GM12891 (cell line): ENCODE data around the gene OLIG2.

Experiments
- DNase-seq: peaks from one replicate; pipeline ENCODE4 v3.0.0; 2011; ENCODE audit warnings: low spot score; ENCODE audit not compliant: insufficient read length
- FAIRE-seq: peaks from 2 replicates; lab custom pipeline; 2011; peaks lifted over from hg19 to GRCh38; lab: Jason Lieb, UNC
- PAX5 ChIP-seq: IDR thresholded peaks from 2 replicates; pipeline ENCODE4 v1.6.1; 2011; ENCODE audit warnings: low read length, moderate library complexity, mild to moderate bottlenecking; ENCODE audit not compliant: insufficient read depth, severe bottlenecking
- POLR2A ChIP-seq: IDR thresholded peaks from 2 replicates; pipeline ENCODE4 v1.6.1; 2011; ENCODE audit warnings: low read depth, low read length, control low read depth
- POLR2AphosphoS5 ChIP-seq: IDR thresholded peaks from 2 replicates; pipeline ENCODE4 v1.6.1; 2011; ENCODE audit warnings: low read depth, low read length, control low read depth
- POU2F2 ChIP-seq: IDR thresholded peaks from 2 replicates; pipeline ENCODE4 v1.6.1; 2011; ENCODE audit warnings: low read depth, mild to moderate bottlenecking, control low read depth, low read length, moderate library complexity
- SPI1 ChIP-seq: IDR thresholded peaks from 2 replicates; pipeline ENCODE4 v1.6.1; 2011; ENCODE audit warnings: low read depth, low read length, control low read depth
- TAF1 ChIP-seq: IDR thresholded peaks from 2 replicates; pipeline ENCODE4 v1.6.1; 2011; ENCODE audit warnings: low read depth, low read length, control low read depth

The OLIG2 gene

DNA sequence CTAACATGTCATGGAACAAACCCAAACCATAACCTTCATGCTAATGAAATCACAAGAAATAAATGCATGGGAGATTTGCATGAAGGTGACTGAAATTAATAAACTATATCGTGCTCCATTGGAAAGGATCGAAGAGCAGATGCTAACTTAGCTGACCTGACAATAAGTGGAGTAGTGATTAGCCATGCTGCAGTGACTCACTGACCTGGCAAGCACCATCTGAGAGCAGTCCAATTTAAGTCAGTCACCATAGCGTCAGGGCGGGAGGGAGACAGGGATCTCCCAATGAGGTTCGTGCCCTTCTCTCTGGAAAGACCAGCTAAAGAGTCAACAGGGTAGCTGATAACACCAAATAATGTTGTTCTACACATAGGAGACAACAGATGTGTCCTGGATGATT, 21.5 kb downstream of the OLIG2 start:
- DNase-seq (no peak), FAIRE-seq (no peak)
- TF ChIP-seq PAX5: no peak
- no peak for TF ChIP-seq POLR2AphosphoS5
- no peak for TF ChIP-seq TAF1
- no peak for TF ChIP-seq SPI1
- no peak for TF ChIP-seq POLR2A
- no peak for TF ChIP-seq POU2F2

- no peak for FAIRE-seq
- DNase-seq: no peak
- no peak for TF ChIP-seq POLR2AphosphoS5
- no peak for TF ChIP-seq TAF1
- no peak for TF ChIP-seq PAX5
- no peak for TF ChIP-seq POLR2A
- TF ChIP-seq SPI1: no peak
- no peak for TF ChIP-seq POU2F2
Measured at GRCh38 chr21:33051925-33052324, 26.2 kb downstream of the OLIG2 start.

DNA sequence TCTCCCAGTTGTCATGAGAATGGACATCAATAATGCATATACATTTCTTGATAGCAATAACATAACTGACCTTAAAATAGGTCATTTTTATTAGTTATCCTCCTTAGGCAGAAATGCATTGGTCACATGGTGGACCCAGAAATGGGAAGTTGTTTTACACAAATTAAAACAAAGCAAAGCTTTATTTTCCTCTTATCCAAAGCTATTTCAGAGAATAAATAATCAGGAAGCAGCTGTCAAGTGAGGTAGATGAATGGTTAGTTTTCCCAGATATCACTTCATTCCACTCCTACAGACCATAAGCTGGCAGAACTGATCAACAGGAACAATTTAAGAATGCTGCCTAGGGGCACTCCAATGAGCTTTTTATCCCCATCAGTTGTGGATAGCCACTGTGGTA, 28.2 kb downstream of the OLIG2 start:
- DNase-seq (no peak), FAIRE-seq (no peak)
- TF ChIP-seq POLR2AphosphoS5 (no peak), PAX5 (no peak), TAF1 (no peak), SPI1 (no peak), POU2F2 (no peak), POLR2A (no peak)

- no peak for TF ChIP-seq POLR2A
- TF ChIP-seq SPI1: no peak
- no peak for TF ChIP-seq PAX5
- TF ChIP-seq TAF1: no peak
- no peak for TF ChIP-seq POU2F2
- no peak for TF ChIP-seq POLR2AphosphoS5
- DNase-seq (no peak), FAIRE-seq (no peak)
Measured at GRCh38 chr21:33055991-33056390, 30.3 kb downstream of the OLIG2 start.

GRCh38 chr21:33057385-33057940, 31.7 kb downstream of the OLIG2 start:
- DNase-seq: no peak
- FAIRE-seq: no peak
- TF ChIP-seq PAX5 (no peak), POLR2A (no peak), SPI1 (no peak), POLR2AphosphoS5 (no peak), POU2F2 (no peak), TAF1 (no peak)

- TF ChIP-seq PAX5: no peak
- no peak for TF ChIP-seq SPI1
- TF ChIP-seq POLR2AphosphoS5: no peak
- TF ChIP-seq POLR2A: no peak
- TF ChIP-seq POU2F2: no peak
- no peak for TF ChIP-seq TAF1
- DNase-seq (no peak), FAIRE-seq (no peak)
Measured at GRCh38 chr21:33058527-33058926, 32.8 kb downstream of the OLIG2 start.

- FAIRE-seq (no peak), DNase-seq (no peak)
- TF ChIP-seq POLR2A: no peak
- no peak for TF ChIP-seq SPI1
- TF ChIP-seq TAF1: no peak
- TF ChIP-seq POU2F2: no peak
- TF ChIP-seq POLR2AphosphoS5: no peak
- no peak for TF ChIP-seq PAX5
Measured at GRCh38 chr21:33058957-33059356, 33.2 kb downstream of the OLIG2 start.

DNA sequence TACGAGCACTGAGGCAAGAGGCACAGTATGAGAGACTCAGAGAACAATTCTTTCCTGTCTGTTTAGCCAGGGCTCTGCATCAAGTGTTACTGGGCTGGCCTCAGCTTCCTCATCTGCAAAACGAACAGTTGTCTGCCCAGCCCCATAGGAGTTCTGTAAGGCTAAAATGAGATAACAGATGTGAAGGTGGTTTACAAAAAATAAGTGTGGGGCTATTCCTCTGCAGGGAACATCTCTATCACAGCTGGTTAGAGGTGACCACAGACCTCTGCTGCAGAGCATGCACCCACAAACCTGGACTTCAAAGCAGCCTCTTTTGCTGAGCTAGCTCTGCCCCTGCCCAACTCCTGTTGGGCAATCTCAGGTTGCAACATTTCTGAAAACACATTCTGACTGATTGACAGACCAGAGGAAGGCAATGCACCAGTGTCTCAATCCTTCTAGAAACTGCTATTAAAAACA, 33.7 kb downstream of the OLIG2 start:
- DNase-seq: no peak
- TF ChIP-seq PAX5 (no peak), POLR2A (no peak), SPI1 (no peak), POLR2AphosphoS5 (no peak), POU2F2 (no peak), TAF1 (no peak)

GRCh38 chr21:33061233-33061632, 35.5 kb downstream of the OLIG2 start:
- DNase-seq (no peak), FAIRE-seq (no peak)
- no peak for TF ChIP-seq POLR2A
- no peak for TF ChIP-seq POLR2AphosphoS5
- no peak for TF ChIP-seq POU2F2
- TF ChIP-seq PAX5: no peak

More for the DNA sequence above, 33.7 kb downstream of the OLIG2 start:
- no peak for FAIRE-seq

DNA sequence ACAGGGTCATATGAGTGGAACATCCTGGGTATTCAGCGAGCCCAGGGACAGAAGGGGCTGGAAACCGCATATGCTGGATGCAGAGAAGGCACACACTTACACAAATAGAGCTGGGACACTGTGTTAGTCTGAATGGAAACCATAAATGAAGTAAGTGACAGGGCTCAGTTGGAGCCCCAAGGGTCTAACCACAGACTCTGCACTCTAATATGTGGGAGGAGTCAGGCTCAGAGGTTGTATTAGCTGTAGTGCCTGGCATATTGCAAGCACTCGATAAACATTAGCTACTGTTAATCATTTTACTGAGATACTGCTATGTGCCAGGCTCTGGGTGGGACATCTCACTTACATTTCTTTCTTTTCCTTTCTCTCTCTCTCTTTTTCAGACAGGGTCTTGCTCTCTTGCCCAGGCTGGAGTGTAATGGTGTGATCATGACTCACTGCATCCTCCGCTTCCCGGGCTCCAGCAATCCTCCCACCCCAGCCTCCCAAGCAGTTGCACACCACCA, 37.7 kb downstream of the OLIG2 start:
- FAIRE-seq (no peak), DNase-seq (no peak)
- TF ChIP-seq POLR2A (no peak), PAX5 (no peak)
